ENCODE data around the gene C19orf67.
A peak's percentile ranks its signal among the peaks of the same experiment; 100 is the strongest.

The C19orf67 gene

DNA sequence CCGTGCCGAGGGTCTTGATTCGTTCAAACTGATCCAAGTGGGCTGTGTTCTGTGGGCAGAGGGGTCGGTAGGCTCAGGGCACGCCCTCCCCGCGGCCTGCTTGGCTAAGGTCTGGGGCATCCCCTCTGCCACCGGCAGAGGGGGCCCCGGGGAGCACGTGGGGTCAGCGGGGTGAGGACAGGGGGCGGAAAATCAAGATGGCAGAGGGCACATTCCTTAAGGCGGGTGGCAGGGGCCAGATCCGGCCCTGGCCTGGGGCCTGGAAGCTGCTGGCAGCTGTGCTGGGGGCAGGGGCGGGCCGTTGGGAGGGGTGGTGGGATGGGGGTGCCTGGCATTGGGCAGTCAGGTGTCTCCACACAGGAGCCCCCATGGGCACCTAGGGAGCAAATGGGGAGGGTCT is 21.3 kb upstream of the C19orf67 start:
- no peaks in the 10 kb centered on the region for H3K4me1 ChIP-seq (ENCODE audit: control insufficient read depth, insufficient read depth, low read length)
- peaks cover 6% of the 10 kb centered on the region for H3K36me3 ChIP-seq (ENCODE audit: control insufficient read depth, insufficient read depth, low read length)
- H3K4me3 ChIP-seq (ENCODE audit: low read depth, low read length): no peak overlapping the region
- H3K9ac ChIP-seq (ENCODE audit: low read depth, low read length): no peak overlapping the region
- H3K9me3 ChIP-seq (ENCODE audit: control insufficient read depth, insufficient read depth, low read length): no peaks in the 10 kb centered on the region
- H3K27me3 ChIP-seq (ENCODE audit: control insufficient read depth, insufficient read depth, low read length): no peaks in the 10 kb centered on the region

GRCh38 chr19:14105680-14106079 is 20.1 kb upstream of the C19orf67 start:
- Histone ChIP-seq H3K27me3 (ENCODE audit: control insufficient read depth, insufficient read depth, low read length) (no peaks in the 10 kb centered on the region), H3K4me1 (ENCODE audit: control insufficient read depth, insufficient read depth, low read length) (no peaks in the 10 kb centered on the region), H3K36me3 (ENCODE audit: control insufficient read depth, insufficient read depth, low read length) (peaks cover 6% of the 10 kb centered on the region), H3K9ac (ENCODE audit: low read depth, low read length) (no peak overlapping the region), H3K4me3 (ENCODE audit: low read depth, low read length) (no peak overlapping the region), H3K9me3 (ENCODE audit: control insufficient read depth, insufficient read depth, low read length) (no peaks in the 10 kb centered on the region)

- Histone ChIP-seq H3K27me3 (ENCODE audit: control insufficient read depth, insufficient read depth, low read length) (no peaks in the 10 kb centered on the region), H3K4me3 (ENCODE audit: low read depth, low read length) (no peak overlapping the region), H3K4me1 (ENCODE audit: control insufficient read depth, insufficient read depth, low read length) (no peaks in the 10 kb centered on the region), H3K36me3 (ENCODE audit: control insufficient read depth, insufficient read depth, low read length) (peaks cover 6% of the 10 kb centered on the region), H3K9me3 (ENCODE audit: control insufficient read depth, insufficient read depth, low read length) (no peaks in the 10 kb centered on the region), H3K9ac (ENCODE audit: low read depth, low read length) (no peak overlapping the region)
These were observed 17.7 kb upstream of the C19orf67 start for GRCh38 chr19:14103310-14103709.

DNA sequence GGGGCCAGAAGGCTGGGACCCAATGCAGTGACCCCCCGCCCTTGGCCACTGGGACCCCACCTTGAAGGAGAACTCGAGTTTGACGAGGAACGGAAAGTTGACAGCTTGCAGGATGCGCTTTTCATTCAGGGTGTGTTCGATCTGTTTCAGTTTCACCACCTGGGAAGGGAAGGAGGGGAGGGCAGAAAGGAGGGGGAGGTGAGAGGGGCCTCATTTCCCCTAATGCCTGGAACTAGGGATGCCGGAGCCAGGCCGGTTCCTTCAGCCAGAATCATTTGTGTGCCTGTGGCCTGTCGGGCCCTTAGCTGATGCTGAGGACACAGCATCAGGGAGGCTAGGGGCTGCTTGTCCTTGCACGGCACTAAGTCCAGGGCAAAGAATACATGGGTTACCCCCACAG is 17.2 kb upstream of the C19orf67 start:
- H3K9me3 ChIP-seq (ENCODE audit: control insufficient read depth, insufficient read depth, low read length): no peaks in the 10 kb centered on the region
- H3K27me3 ChIP-seq (ENCODE audit: control insufficient read depth, insufficient read depth, low read length): no peaks in the 10 kb centered on the region
- no peak overlapping the region for H3K9ac ChIP-seq (ENCODE audit: low read depth, low read length)
- no peaks in the 10 kb centered on the region for H3K4me1 ChIP-seq (ENCODE audit: control insufficient read depth, insufficient read depth, low read length)
- no peak overlapping the region for H3K4me3 ChIP-seq (ENCODE audit: low read depth, low read length)
- H3K36me3 ChIP-seq (ENCODE audit: control insufficient read depth, insufficient read depth, low read length): peaks cover 6% of the 10 kb centered on the region

DNA sequence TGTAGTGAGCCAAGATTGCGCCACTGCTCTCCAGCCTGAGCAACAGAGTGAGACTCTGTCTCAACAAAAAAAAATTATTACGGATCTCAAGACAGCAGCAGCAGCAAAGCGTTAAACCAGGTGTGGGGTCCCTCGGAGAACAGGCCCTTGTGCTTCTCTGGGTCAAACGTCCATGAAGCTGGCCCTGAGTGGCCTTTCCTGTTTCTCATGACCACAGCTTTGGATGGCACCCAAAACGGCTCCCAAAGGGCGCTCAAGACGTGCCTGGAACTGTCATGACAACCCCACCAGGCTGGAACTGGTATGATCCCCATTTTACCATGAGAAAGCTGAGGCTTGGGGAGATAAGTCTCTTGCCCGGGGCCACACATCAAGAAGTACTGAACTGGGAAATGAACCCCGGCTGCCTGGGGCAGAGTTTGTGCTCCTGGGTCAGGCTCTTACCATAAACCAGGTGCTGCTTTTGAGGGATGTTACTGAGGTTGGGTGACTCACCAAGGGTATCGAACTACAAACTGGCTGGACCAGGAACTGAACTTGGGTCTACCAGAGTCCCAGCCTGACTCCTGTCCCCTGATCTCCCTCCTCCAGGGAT is 16.6 kb upstream of the C19orf67 start:
- no peak overlapping the region for H3K4me3 ChIP-seq (ENCODE audit: low read depth, low read length)
- peaks cover 6% of the 10 kb centered on the region for H3K36me3 ChIP-seq (ENCODE audit: control insufficient read depth, insufficient read depth, low read length)

DNA sequence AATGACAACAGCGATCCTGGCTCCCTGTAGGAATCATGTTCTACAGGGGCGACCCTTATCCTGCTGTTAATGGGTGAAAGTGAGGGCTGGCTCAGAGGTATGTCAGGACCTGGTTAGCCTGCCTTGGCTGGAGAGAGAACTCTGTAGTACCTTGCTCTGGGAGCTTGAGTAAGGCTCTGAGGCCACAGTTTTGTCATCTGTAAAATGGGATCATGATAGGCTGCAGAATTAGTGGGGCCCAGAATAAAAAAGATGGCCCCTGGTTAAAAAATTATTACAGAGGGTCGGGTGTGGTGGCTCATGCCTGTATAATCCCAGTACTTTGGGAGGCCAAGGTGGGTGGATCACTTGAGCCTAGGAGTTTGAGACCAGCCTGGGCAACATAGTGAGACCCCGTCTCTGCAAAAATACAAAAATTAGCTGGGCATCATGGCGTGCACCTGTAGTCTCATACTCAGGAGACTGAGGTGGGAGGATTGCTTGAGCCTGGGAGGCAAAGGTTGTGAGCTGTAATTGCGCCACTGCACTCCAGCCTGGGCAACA is 15.5 kb upstream of the C19orf67 start:
- Histone ChIP-seq H3K36me3 (ENCODE audit: control insufficient read depth, insufficient read depth, low read length) (peaks cover 6% of the 10 kb centered on the region), H3K9ac (ENCODE audit: low read depth, low read length) (no peak overlapping the region), H3K4me1 (ENCODE audit: control insufficient read depth, insufficient read depth, low read length) (no peaks in the 10 kb centered on the region), H3K4me3 (ENCODE audit: low read depth, low read length) (no peak overlapping the region), H3K27me3 (ENCODE audit: control insufficient read depth, insufficient read depth, low read length) (no peaks in the 10 kb centered on the region), H3K9me3 (ENCODE audit: control insufficient read depth, insufficient read depth, low read length) (no peaks in the 10 kb centered on the region)

More for the DNA sequence above, 16.6 kb upstream of the C19orf67 start:
- Histone ChIP-seq H3K27me3 (ENCODE audit: control insufficient read depth, insufficient read depth, low read length) (no peaks in the 10 kb centered on the region), H3K9me3 (ENCODE audit: control insufficient read depth, insufficient read depth, low read length) (no peaks in the 10 kb centered on the region), H3K4me1 (ENCODE audit: control insufficient read depth, insufficient read depth, low read length) (no peaks in the 10 kb centered on the region), H3K9ac (ENCODE audit: low read depth, low read length) (no peak overlapping the region)

DNA sequence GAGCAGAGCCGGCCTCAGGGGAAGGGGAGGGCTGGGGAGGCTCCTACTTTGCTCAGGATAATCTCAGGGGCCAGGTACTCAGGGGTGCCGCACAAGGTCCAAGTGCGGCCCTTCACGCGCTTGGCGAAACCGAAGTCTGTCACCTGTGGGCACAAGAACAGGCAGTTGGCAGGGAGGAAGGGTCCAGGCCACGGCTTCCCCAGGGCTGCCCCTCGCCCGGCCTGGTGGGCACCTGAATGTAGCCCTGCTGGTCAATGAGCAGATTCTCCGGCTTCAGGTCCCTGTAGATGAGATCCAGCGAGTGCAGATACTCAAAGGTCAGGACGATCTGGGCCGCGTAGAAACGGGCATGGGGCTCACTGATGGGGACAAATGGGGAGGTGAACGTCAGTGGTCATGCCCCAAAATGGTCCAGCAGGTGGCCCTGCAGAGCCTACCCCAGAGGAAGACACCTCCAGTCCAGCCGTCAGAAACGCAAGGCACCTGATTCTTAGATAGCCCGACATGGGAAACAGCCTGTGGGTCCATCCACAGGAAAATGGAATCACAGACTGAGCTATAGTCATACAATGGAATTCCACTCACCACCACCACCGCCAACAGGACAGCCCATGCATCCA is 12.1 kb upstream of the C19orf67 start:
- Histone ChIP-seq H3K4me3 (ENCODE audit: low read depth, low read length) (no peak overlapping the region), H3K36me3 (ENCODE audit: control insufficient read depth, insufficient read depth, low read length) (peaks cover 2% of the 10 kb centered on the region), H3K4me1 (ENCODE audit: control insufficient read depth, insufficient read depth, low read length) (no peaks in the 10 kb centered on the region), H3K9me3 (ENCODE audit: control insufficient read depth, insufficient read depth, low read length) (no peaks in the 10 kb centered on the region), H3K9ac (ENCODE audit: low read depth, low read length) (no peak overlapping the region), H3K27me3 (ENCODE audit: control insufficient read depth, insufficient read depth, low read length) (no peaks in the 10 kb centered on the region)

GRCh38 chr19:14096272-14096992 is 10.8 kb upstream of the C19orf67 start:
- Histone ChIP-seq H3K4me3 (ENCODE audit: low read depth, low read length) (no peak overlapping the region), H3K9ac (ENCODE audit: low read depth, low read length) (no peak overlapping the region), H3K27me3 (ENCODE audit: control insufficient read depth, insufficient read depth, low read length) (no peaks in the 10 kb centered on the region), H3K36me3 (ENCODE audit: control insufficient read depth, insufficient read depth, low read length) (no peaks in the 10 kb centered on the region), H3K4me1 (ENCODE audit: control insufficient read depth, insufficient read depth, low read length) (no peaks in the 10 kb centered on the region), H3K9me3 (ENCODE audit: control insufficient read depth, insufficient read depth, low read length) (no peaks in the 10 kb centered on the region)

DNA sequence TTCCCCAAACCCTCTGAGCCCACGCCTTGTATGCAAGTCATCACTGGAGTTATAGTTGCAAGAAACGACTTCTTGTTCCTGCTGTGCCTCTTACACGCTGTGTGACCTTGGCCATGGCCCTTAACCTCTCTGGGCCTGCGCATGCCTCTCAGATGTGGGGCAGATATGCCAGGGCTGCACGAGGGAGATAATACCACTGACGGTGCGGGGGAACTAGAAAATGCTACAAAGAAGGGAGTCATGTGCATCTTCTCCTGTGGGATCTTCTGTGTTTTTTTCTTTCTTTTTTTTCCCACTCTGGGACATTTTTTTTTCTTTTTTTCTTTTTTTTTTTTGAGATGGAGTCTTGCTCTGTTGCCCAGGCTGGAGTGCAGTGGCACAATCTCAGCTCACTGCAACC is 9.3 kb upstream of the C19orf67 start:
- H3K36me3 ChIP-seq (ENCODE audit: control insufficient read depth, insufficient read depth, low read length): no peaks in the 10 kb centered on the region

DNA sequence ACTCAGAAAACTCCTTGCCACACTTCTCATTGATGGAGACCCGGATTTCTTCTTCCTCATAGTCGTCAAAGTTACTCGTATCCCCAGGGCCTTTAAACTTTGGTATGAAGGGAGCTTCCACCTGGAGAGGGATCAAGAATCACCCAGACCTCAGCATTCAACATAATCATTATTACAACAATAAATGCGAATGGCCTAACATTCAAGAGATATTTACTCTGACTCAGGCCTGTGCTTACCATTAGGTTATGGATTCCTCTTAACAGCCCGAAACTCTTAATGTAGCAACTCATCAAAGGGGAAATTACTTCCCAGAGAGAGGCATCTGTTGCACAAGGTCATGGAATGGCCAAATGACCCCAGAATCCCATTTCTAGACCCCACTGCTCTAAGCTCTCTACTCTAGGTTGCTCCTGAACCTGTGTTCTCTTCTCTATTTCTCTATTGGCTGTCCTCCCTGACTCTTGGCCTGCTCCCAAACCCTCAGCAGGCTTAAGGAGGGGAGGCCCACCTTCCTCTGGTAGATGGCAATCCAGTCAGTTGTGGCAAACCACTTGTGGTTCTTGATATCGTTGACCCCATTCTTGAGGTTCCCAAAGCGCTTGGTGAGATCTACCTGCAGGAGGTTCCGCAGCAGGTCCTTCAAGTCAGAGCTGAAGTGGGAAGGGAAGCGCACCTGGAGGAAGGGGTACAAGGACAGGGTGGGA is 7.7 kb upstream of the C19orf67 start:
- Histone ChIP-seq H3K9ac (ENCODE audit: low read depth, low read length) (no peak overlapping the region), H3K4me3 (ENCODE audit: low read depth, low read length) (no peak overlapping the region), H3K4me1 (ENCODE audit: control insufficient read depth, insufficient read depth, low read length) (no peaks in the 10 kb centered on the region), H3K36me3 (ENCODE audit: control insufficient read depth, insufficient read depth, low read length) (peaks cover 2% of the 10 kb centered on the region), H3K9me3 (ENCODE audit: control insufficient read depth, insufficient read depth, low read length) (no peaks in the 10 kb centered on the region), H3K27me3 (ENCODE audit: control insufficient read depth, insufficient read depth, low read length) (peaks cover 8% of the 10 kb centered on the region)

More for the DNA sequence above, 9.3 kb upstream of the C19orf67 start:
- no peaks in the 10 kb centered on the region for H3K9me3 ChIP-seq (ENCODE audit: control insufficient read depth, insufficient read depth, low read length)
- H3K4me3 ChIP-seq (ENCODE audit: low read depth, low read length): no peak overlapping the region
- no peaks in the 10 kb centered on the region for H3K4me1 ChIP-seq (ENCODE audit: control insufficient read depth, insufficient read depth, low read length)
- H3K9ac ChIP-seq (ENCODE audit: low read depth, low read length): no peak overlapping the region
- no peaks in the 10 kb centered on the region for H3K27me3 ChIP-seq (ENCODE audit: control insufficient read depth, insufficient read depth, low read length)

GRCh38 chr19:14091813-14092462 is 6.4 kb upstream of the C19orf67 start:
- H3K4me3 ChIP-seq (ENCODE audit: low read depth, low read length): peak overlapping the region; percentile 69
- peaks cover 2% of the 10 kb centered on the region for H3K36me3 ChIP-seq (ENCODE audit: control insufficient read depth, insufficient read depth, low read length)
- peak overlapping the region; percentile 14 for H3K9ac ChIP-seq (ENCODE audit: low read depth, low read length)
- no peaks in the 10 kb centered on the region for H3K9me3 ChIP-seq (ENCODE audit: control insufficient read depth, insufficient read depth, low read length)
- peaks cover 8% of the 10 kb centered on the region for H3K27me3 ChIP-seq (ENCODE audit: control insufficient read depth, insufficient read depth, low read length)
- H3K4me1 ChIP-seq (ENCODE audit: control insufficient read depth, insufficient read depth, low read length): no peaks in the 10 kb centered on the region
